GM12874 (cell line): ENCODE results near the gene OTOGL.

ENCODE experiments used
- TF ChIP-seq, protein P1 (sequence below): IDR thresholded peaks from 2 replicates; pipeline ENCODE4 v1.5.1; 2011; ENCODE audit warnings: low read depth, mild to moderate bottlenecking, control low read depth, low read length, moderate library complexity; ENCODE audit not compliant: insufficient read depth

Gene OTOGL

GRCh38 chr12:80268924-80269749, 169.8 kb downstream of the OTOGL start:
- TF ChIP-seq, protein P1, sequence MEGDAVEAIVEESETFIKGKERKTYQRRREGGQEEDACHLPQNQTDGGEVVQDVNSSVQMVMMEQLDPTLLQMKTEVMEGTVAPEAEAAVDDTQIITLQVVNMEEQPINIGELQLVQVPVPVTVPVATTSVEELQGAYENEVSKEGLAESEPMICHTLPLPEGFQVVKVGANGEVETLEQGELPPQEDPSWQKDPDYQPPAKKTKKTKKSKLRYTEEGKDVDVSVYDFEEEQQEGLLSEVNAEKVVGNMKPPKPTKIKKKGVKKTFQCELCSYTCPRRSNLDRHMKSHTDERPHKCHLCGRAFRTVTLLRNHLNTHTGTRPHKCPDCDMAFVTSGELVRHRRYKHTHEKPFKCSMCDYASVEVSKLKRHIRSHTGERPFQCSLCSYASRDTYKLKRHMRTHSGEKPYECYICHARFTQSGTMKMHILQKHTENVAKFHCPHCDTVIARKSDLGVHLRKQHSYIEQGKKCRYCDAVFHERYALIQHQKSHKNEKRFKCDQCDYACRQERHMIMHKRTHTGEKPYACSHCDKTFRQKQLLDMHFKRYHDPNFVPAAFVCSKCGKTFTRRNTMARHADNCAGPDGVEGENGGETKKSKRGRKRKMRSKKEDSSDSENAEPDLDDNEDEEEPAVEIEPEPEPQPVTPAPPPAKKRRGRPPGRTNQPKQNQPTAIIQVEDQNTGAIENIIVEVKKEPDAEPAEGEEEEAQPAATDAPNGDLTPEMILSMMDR = no peak

GRCh38 chr12:80269803-80270552, 170.6 kb downstream of the OTOGL start:
- TF ChIP-seq, protein P1 = peak; percentile 39; the same call in 1 of the 2 replicates

DNA sequence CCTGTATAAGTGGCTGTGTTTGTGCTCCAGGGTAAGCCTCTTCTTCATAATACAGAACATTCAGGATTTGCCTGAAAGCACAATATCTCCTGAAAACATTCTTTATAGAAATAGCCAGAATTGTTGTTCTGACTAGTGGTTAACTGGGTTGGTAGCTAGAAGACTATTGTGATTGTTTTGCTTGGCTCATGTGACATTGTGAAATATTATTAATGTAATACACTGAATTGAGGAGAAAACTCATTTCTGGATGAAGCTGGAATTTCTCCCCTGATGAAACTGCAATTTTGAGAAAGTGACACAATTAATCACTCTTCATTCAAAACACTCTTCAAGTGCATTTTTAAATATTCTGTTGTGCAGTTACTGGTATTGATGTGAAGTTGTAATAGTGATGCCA, 172.4 kb downstream of the OTOGL start:
- TF ChIP-seq, protein P1 = no peak

DNA sequence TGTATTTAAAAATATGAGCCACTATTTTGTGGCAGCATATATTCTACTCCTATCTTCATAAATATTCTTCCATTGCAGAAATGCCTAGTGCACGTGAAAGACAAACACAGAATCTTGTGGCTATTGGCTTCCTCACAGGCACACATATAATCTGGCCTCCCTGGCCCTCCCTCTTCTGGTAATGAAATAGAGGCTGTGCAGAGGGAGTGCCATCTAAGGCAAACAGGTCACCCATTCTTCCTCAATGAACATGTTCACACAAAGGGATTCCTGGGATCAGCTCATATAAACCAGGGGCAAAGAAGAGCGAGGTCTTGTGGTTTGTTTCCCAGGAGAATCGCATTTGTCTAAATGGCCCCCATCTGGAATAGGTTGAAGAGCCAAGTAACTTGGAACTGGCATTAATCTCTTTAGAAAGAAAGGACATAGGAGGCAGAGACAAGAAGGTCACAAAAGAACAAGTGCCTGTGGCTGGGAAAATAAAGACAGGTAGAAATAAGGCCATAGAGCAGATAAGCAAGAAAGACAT, 173.1 kb downstream of the OTOGL start:
- TF ChIP-seq, protein P1 = no peak

- TF ChIP-seq, protein P1 = no peak
These were observed 173.8 kb downstream of the OTOGL start for GRCh38 chr12:80273144-80273543.

- TF ChIP-seq, protein P1 = no peak
These were observed 178.4 kb downstream of the OTOGL start for GRCh38 chr12:80277732-80278131.

DNA sequence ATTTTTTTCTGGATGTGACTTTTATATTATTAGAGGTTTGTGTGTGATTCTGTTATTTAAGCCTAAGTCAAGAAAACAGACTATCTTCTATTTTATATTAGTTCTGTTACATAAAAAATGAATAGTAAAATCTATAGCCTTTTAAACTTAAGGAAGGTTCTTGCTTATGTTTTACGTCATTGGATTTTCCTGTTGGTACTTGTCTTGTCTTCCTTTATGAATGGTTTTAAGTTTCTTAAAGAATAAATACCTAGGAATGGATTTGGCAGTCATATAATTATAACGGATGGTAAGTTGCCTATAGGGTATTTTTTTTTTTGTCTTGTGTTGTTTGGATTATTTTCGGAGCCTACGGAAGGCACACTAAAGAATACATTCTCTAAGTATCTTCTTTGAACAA, 182.9 kb downstream of the OTOGL start:
- TF ChIP-seq, protein P1 = no peak
